Thymus (tissue), 11 donors: ENCODE results near the gene RIPK3. TPM values are rescaled to one million over a fixed set of nuclear protein-coding genes. Genes with fewer than 3 reads are reported as not detected.
"Not testable (repeated sequence)": the region's sequence is repeated elsewhere in the genome, so short reads cannot be mapped to it uniquely, and the experiment has no call there.

Experiments
- DNase-seq, 9 donors: peaks; one replicate each; pipeline ENCODE4 v3.0.0-alpha.2; 2013; ENCODE audit warnings: low spot score in 9 of 9, low read depth in 6 of 9, missing footprints in 1 of 9
- H3K27ac ChIP-seq, 2 donors: one replicate each; pipeline ENCODE4 v1.5.1; 2013; ENCODE audit warnings: control low read depth in 1 of 2, low read depth in 1 of 2, low read length in 1 of 2, mild to moderate bottlenecking in 1 of 2, moderate library complexity in 1 of 2
- H3K27me3 ChIP-seq, 2 donors: one replicate each; pipeline ENCODE4 v1.5.1; 2013; ENCODE audit warnings: low read length in 1 of 2; ENCODE audit not compliant: control insufficient read depth in 2 of 2, insufficient read depth in 1 of 2
- H3K36me3 ChIP-seq, 2 donors: one replicate each; pipeline ENCODE4 v1.5.1; 2013; ENCODE audit warnings: low read length in 1 of 2, mild to moderate bottlenecking in 1 of 2, moderate library complexity in 1 of 2; ENCODE audit not compliant: control insufficient read depth in 2 of 2, insufficient read depth in 2 of 2
- H3K4me1 ChIP-seq, 2 donors: one replicate each; pipeline ENCODE4 v1.5.1; 2013; ENCODE audit warnings: low read length in 2 of 2; ENCODE audit not compliant: control insufficient read depth in 2 of 2, insufficient read depth in 2 of 2
- H3K4me3 ChIP-seq, 2 donors: one replicate each; pipeline ENCODE4 v1.5.1; 2013; ENCODE audit warnings: low read length in 2 of 2, control low read depth in 1 of 2, mild to moderate bottlenecking in 1 of 2
- H3K9me3 ChIP-seq, 2 donors: one replicate each; pipeline ENCODE4 v1.5.1; 2013; ENCODE audit warnings: low read length in 1 of 2, mild to moderate bottlenecking in 1 of 2; ENCODE audit not compliant: control insufficient read depth in 2 of 2, insufficient read depth in 1 of 2
- WGBS: extraction: QIAGEN DNeasy Blood & Tissue Kit; methylation state at CpG from one replicate; pipeline ENCODE4 v1.1.7; 2013; 5-methylcytosine and 5-hydroxymethylcytosine counted together
- polyA plus RNA-seq: library from polyadenylated mRNA; stranded (reverse); fragments of 200-250 nt; gene quantifications from one replicate; pipeline ENCODE4 v1.2.3, GENCODE V29; 2013
- total RNA-seq: library from RNA; stranded (reverse); fragments of 120-200 nt; gene quantifications from one replicate; pipeline ENCODE4 v1.2.4, GENCODE V29; 2013
- donor health status: healthy.

Gene RIPK3
- total and polyA plus RNA-seq, 2 donors = 10.9 to 15.2 TPM

- peaks cover 7 to 38% of the 10 kb centered on the region in 2 donors for H3K4me1 ChIP-seq
- H3K27me3 ChIP-seq = peaks cover 11 to 25% of the 10 kb centered on the region in 2 donors
- H3K9me3 ChIP-seq, H3K36me3 ChIP-seq, H3K27ac ChIP-seq, DNase-seq, H3K4me3 ChIP-seq: not testable (repeated sequence)
- 94% methylated on average over 3 of the region's 3 CpGs for WGBS
Observed at GRCh38 chr14:24371605-24372004, 31.8 kb upstream of the RIPK3 start.

- Histone ChIP-seq H3K36me3 (peaks cover 0 to 2% of the 10 kb centered on the region in 2 donors), H3K4me1 (peaks cover 11 to 38% of the 10 kb centered on the region in 2 donors), H3K27ac (no peak overlapping the region), H3K9me3 (peaks cover 0 to 3% of the 10 kb centered on the region in 2 donors), H3K27me3 (peaks cover 15 to 34% of the 10 kb centered on the region in 2 donors), H3K4me3 (no peak overlapping the region)
- WGBS = 96% methylated on average over 1 of the region's 1 CpG
- DNase-seq = no peak
Observed at GRCh38 chr14:24370748-24371147, 31.0 kb upstream of the RIPK3 start.

GRCh38 chr14:24369907-24370687, 30.3 kb upstream of the RIPK3 start:
- no peak for DNase-seq
- Histone ChIP-seq H3K27me3 (peaks cover 18 to 36% of the 10 kb centered on the region in 2 donors), H3K27ac (no peak overlapping the region), H3K9me3 (peaks cover 0 to 3% of the 10 kb centered on the region in 2 donors), H3K4me3 (no peak overlapping the region), H3K4me1 (peaks cover 12 to 41% of the 10 kb centered on the region in 2 donors), H3K36me3 (no peaks in the 10 kb centered on the region)
- WGBS = 97% methylated on average over 32 of the region's 32 CpGs

DNA sequence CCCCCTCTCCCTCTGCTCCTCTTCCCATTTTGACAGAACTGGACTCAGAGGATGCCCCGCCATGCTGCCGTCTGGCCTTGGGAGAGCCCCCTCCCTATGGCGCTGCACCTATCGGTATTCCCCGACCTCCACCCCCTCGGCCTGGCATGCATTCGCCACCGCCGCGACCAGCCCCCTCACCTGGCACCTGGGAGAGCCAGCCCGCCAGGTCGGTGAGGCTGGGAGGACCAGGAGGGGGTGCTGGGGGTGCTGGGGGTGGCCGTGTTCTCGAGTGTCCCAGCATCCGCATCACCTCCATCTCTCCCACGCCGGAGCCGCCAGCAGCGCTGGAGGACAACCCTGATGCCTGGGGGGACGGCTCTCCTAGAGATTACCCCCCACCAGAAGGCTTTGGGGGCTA, 29.7 kb upstream of the RIPK3 start:
- peaks cover 0 to 3% of the 10 kb centered on the region in 2 donors for H3K9me3 ChIP-seq

DNA sequence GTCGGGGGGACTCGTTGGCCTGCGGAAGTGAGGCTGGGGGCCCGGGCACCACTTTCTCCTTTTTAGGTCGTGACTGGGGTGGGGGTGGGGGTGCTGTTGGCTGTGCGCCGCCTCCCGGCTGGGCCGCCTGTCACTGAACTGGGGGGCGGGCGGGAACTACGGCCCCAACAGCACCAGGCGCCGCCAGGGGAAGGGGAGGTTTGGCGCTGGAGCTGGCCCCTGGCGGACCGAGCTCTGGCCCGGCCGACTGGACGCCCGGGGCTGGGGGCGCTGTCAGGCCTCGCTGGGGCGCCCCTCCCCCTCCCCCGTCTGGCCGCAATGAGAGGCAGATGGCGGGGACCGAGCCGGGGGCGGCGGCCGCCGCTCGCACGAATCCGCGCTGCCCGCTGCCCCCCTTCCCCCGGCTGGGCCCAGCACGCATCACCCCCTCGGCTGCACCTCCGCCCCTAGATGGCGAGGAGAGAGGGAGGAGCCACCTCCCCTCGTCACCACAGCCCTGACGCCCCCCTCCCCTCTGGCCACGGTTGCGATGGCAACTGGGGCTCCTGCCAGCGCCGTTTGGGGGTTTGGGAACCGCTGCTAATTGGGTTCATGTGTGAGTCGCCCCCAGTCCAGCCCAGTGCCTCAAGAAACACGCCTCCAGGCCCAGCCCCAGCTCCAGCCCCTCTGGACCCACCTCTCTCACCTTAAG, 28.9 kb upstream of the RIPK3 start:
- Histone ChIP-seq H3K27me3 (peaks cover 18 to 36% of the 10 kb centered on the region in 2 donors), H3K27ac (peak overlapping the region in 1 of 2 donors; percentile 74), H3K9me3 (peaks cover 0 to 3% of the 10 kb centered on the region in 2 donors), H3K4me3 (peak overlapping the region; percentile 43 to 67), H3K4me1 (peaks cover 12 to 41% of the 10 kb centered on the region in 2 donors), H3K36me3 (no peaks in the 10 kb centered on the region)
- peak in 7 of 9 donors; percentile 30 to 81 (median 61) for DNase-seq
- WGBS = 2% methylated on average over 52 of the region's 52 CpGs

More for the DNA sequence above, 29.7 kb upstream of the RIPK3 start:
- H3K36me3 ChIP-seq = no peaks in the 10 kb centered on the region
- 96% methylated on average over 20 of the region's 20 CpGs for WGBS
- no peak for DNase-seq
- H3K27ac ChIP-seq = no peak overlapping the region
- H3K27me3 ChIP-seq = peaks cover 18 to 36% of the 10 kb centered on the region in 2 donors
- peaks cover 12 to 41% of the 10 kb centered on the region in 2 donors for H3K4me1 ChIP-seq
- H3K4me3 ChIP-seq = no peak overlapping the region

- peak in 4 of 9 donors; percentile 9 to 33 (median 20) for DNase-seq
- H3K4me3 ChIP-seq = peak overlapping the region; percentile 43 to 67
- under 1% methylated on average over 15 of the region's 15 CpGs for WGBS
- H3K27me3 ChIP-seq = peaks cover 18 to 36% of the 10 kb centered on the region in 2 donors
- peak overlapping the region in 1 of 2 donors; percentile 74 for H3K27ac ChIP-seq
- H3K4me1 ChIP-seq = peaks cover 12 to 41% of the 10 kb centered on the region in 2 donors
- peaks cover 0 to 3% of the 10 kb centered on the region in 2 donors for H3K9me3 ChIP-seq
- no peaks in the 10 kb centered on the region for H3K36me3 ChIP-seq
Observed at GRCh38 chr14:24368212-24368561, 28.4 kb upstream of the RIPK3 start.

GRCh38 chr14:24367514-24368211, 27.9 kb upstream of the RIPK3 start, which contains the start of gene NFATC4:
TSS of gene NFATC4 (plus strand) at chr14:24368184. CDS start at chr14:24368341, 157 bp downstream.
- H3K4me3 ChIP-seq = peak within 1 kb of the TSS; percentile 43 to 67
- H3K4me1 ChIP-seq = peaks cover 12 to 41% of the 10 kb centered on the region in 2 donors
- peaks cover 0 to 3% of the 10 kb centered on the region in 2 donors for H3K9me3 ChIP-seq
- peak within 1 kb of the TSS; percentile 56 to 85 for H3K27ac ChIP-seq
- 20% methylated on average over 21 of the region's 21 CpGs for WGBS
- DNase-seq = peak in 8 of 9 donors; percentile 54 to 90 (median 70)
- H3K27me3 ChIP-seq = peaks cover 18 to 36% of the 10 kb centered on the region in 2 donors
- no peaks in the 10 kb centered on the region for H3K36me3 ChIP-seq

GRCh38 chr14:24366721-24367513, 27.1 kb upstream of the RIPK3 start:
- no peaks in the 10 kb centered on the region for H3K36me3 ChIP-seq
- peaks cover 12 to 41% of the 10 kb centered on the region in 2 donors for H3K4me1 ChIP-seq
- H3K27ac ChIP-seq = peak overlapping the region; percentile 56 to 85
- WGBS = 2% methylated on average over 40 of the region's 40 CpGs
- peaks cover 0 to 3% of the 10 kb centered on the region in 2 donors for H3K9me3 ChIP-seq
- H3K4me3 ChIP-seq = peak overlapping the region; percentile 43 to 67
- DNase-seq = peak in 8 of 9 donors; percentile 62 to 92 (median 80)
- H3K27me3 ChIP-seq = peaks cover 18 to 36% of the 10 kb centered on the region in 2 donors
